Muscle of leg (tissue), 11 donors: ENCODE measurements around the gene LSAMP. TPM values are rescaled to one million over a fixed set of nuclear protein-coding genes. Genes with fewer than 3 reads are reported as not detected.
A peak's percentile ranks its signal among the peaks of the same experiment; 100 is the strongest.

ENCODE experiments used
- DNase-seq: peaks from one replicate; pipeline ENCODE4 v3.0.0; 2013
- H3K27ac ChIP-seq: one replicate; pipeline ENCODE4 v1.5.1; 2013; ENCODE audit warnings: mild to moderate bottlenecking, low read length, control low read depth
- H3K27me3 ChIP-seq: one replicate; pipeline ENCODE4 v1.6.1; 2013; ENCODE audit warnings: low read length; ENCODE audit not compliant: control insufficient read depth, insufficient read depth
- H3K36me3 ChIP-seq: one replicate; pipeline ENCODE4 v1.6.1; 2013; ENCODE audit warnings: low read length; ENCODE audit not compliant: control insufficient read depth, insufficient read depth
- H3K4me1 ChIP-seq: one replicate; pipeline ENCODE4 v1.6.1; 2013; ENCODE audit warnings: low read length; ENCODE audit not compliant: control insufficient read depth, insufficient read depth
- H3K4me3 ChIP-seq: one replicate; pipeline ENCODE4 v1.5.1; 2013; ENCODE audit warnings: low read length, control low read depth
- H3K9me3 ChIP-seq: replicated peaks from 2 replicates; pipeline ENCODE4 v1.6.1; 2013; ENCODE audit warnings: low read depth, low read length; ENCODE audit not compliant: control insufficient read depth
- WGBS: methylation state at CpG from one replicate; pipeline ENCODE4 v1.1.5; 2013; ENCODE audit warnings: missing lambda C conversion rate; ENCODE audit not compliant: insufficient coverage; 5-methylcytosine and 5-hydroxymethylcytosine counted together
- polyA plus RNA-seq, 8 donors: library from polyadenylated mRNA; unstranded; fragments of 120-200 nt; gene quantifications; one replicate each; pipeline versions ENCODE4 v1.2.1 to v1.2.3, GENCODE V29; 2013; ENCODE audit warnings: inconsistent platforms in 1 of 8, low replicate concordance in 1 of 8; ENCODE audit not compliant: insufficient read length in 8 of 8, insufficient read depth in 1 of 8
- total RNA-seq: library from RNA; stranded (reverse); fragments of 120-200 nt; gene quantifications from one replicate; pipeline ENCODE4 v1.2.4, GENCODE V29; 2013

LSAMP gene
- total and polyA plus RNA-seq, 9 donors: 3.5 to 13.4 (median 6.3) TPM

DNA sequence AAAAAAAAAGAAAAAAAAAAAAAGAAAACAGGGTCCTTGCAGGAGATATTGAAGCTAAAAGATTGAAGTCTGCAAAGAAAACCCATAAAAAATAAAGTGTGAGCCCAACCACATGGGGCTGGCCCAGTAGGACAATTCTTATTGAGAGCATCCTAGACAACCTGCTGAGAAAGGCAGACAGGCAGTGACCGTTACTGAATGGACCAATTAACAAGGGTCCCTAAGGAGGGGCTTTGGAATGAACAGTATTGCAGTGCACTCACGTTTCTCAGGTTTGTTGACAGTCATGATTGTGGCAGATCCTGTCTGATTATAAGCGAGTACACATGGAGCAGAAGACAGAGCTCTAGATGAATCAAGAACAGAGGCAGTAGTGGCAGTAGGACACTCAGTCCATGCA lies 168.6 kb downstream of the LSAMP start:
- no peak for DNase-seq
- H3K9me3 ChIP-seq: no peaks in the 10 kb centered on the region
- no peak overlapping the region for H3K27ac ChIP-seq
- H3K27me3 ChIP-seq: no peaks in the 10 kb centered on the region
- H3K4me3 ChIP-seq: no peak overlapping the region
- WGBS: 73% methylated on average over 3 of the region's 3 CpGs
- no peaks in the 10 kb centered on the region for H3K4me1 ChIP-seq
- no peaks in the 10 kb centered on the region for H3K36me3 ChIP-seq

DNA sequence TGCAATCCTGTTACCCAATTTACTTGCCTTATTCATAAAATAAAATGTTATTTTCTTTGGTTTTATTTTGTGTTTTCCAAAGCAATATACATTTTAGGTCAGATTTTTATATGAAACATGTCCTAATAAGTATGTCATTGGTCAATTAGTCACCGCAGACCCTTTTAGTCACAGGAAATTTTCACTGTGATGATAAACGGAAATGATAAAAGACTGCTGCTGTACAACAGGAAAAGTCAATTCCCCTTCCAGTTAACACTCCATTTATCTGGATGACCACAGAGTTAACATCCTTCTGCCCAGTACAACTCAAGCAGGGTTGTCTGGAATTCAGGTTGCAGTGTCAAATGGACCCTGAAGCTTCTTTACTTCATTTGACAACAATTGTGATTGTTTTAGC lies 175.2 kb downstream of the LSAMP start:
- no CpG with 5 or more reads among the region's 2 CpGs for WGBS
- Histone ChIP-seq H3K27me3 (no peaks in the 10 kb centered on the region), H3K4me1 (no peaks in the 10 kb centered on the region)

DNA sequence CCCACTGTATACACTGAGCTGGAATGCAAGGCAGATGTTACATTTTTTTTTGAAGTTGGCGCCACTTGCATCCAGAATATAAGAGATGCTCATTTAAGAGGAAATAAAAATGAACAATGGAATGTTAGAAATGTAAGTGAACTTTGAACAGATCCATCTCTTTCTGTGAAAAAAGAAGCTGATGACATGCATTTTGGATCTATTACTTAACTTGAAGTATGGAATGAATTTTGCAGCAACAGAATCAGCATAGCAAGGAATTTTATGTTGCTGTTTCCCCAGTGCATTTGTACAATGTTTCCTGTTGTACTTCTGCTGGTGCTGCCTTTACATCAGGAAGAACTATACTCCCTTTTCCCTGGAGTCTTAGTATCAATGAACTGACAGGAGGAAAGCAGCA lies 178.2 kb downstream of the LSAMP start:
- DNase-seq: peak; percentile 51
- no peak overlapping the region for H3K4me3 ChIP-seq
- H3K4me1 ChIP-seq: no peaks in the 10 kb centered on the region
- no peaks in the 10 kb centered on the region for H3K27me3 ChIP-seq
- no peaks in the 10 kb centered on the region for H3K36me3 ChIP-seq
- no peak overlapping the region for H3K27ac ChIP-seq
- no peaks in the 10 kb centered on the region for H3K9me3 ChIP-seq
- WGBS: no CpG with 5 or more reads among the region's 1 CpG

More for the DNA sequence above, 175.2 kb downstream of the LSAMP start:
- no peak overlapping the region for H3K4me3 ChIP-seq
- no peaks in the 10 kb centered on the region for H3K9me3 ChIP-seq
- H3K36me3 ChIP-seq: no peaks in the 10 kb centered on the region
- H3K27ac ChIP-seq: no peak overlapping the region
- DNase-seq: no peak

DNA sequence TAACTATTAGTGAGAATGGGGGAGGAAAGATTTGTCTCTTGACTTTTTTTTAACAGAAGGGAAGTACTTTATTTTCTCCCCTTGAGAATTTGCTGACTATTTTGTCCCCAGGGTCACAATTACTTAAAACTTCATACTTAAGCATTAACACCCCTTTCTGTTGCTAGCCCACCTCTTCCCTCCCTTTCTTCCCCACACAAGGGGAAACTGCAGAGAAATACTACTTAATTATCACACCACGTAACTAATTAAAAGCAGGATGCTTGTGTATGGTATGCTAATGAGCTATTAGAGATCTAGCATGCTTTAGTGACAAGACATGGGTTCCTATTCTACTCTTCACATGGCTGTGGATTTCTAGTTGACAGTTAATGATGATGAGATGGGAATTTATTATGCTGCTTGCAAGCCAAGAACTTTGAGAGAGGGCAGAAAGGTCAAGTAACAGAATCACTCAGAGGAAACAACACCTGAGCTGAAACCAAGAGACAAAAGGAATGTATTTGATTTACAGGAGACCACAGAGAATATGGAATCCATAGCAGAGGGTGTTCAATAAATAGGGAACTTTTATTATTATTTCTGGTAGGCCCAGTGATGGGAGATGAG lies 179.2 kb downstream of the LSAMP start:
- no peak for DNase-seq
- no CpG with 5 or more reads among the region's 1 CpG for WGBS

DNA sequence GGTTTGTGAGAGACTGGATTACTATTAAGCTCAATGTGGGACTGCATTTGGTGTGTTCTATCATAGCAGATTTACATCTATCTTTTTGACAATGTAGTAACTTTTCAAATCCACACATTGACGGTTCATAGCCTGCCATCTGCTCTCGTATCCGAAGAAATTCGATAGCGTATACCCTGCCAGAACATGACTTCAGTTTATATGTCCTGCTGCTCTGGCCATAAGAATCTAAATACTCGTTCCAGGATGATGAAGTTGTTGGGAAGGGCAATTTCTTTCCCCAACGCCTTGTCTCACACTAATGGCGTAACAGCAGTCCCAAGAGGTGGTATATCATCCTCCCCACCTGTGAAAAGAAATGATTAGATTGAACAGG lies 180.0 kb downstream of the LSAMP start:
- Histone ChIP-seq H3K4me3 (no peak overlapping the region), H3K27me3 (no peaks in the 10 kb centered on the region), H3K36me3 (no peaks in the 10 kb centered on the region), H3K27ac (no peak overlapping the region), H3K4me1 (no peaks in the 10 kb centered on the region), H3K9me3 (no peaks in the 10 kb centered on the region)
- WGBS: 40% methylated on average over 5 of the region's 8 CpGs
- peak; percentile 79 for DNase-seq

More for the DNA sequence above, 179.2 kb downstream of the LSAMP start:
- Histone ChIP-seq H3K36me3 (no peaks in the 10 kb centered on the region), H3K27me3 (no peaks in the 10 kb centered on the region), H3K9me3 (no peaks in the 10 kb centered on the region), H3K27ac (no peak overlapping the region), H3K4me1 (no peaks in the 10 kb centered on the region), H3K4me3 (no peak overlapping the region)

DNA sequence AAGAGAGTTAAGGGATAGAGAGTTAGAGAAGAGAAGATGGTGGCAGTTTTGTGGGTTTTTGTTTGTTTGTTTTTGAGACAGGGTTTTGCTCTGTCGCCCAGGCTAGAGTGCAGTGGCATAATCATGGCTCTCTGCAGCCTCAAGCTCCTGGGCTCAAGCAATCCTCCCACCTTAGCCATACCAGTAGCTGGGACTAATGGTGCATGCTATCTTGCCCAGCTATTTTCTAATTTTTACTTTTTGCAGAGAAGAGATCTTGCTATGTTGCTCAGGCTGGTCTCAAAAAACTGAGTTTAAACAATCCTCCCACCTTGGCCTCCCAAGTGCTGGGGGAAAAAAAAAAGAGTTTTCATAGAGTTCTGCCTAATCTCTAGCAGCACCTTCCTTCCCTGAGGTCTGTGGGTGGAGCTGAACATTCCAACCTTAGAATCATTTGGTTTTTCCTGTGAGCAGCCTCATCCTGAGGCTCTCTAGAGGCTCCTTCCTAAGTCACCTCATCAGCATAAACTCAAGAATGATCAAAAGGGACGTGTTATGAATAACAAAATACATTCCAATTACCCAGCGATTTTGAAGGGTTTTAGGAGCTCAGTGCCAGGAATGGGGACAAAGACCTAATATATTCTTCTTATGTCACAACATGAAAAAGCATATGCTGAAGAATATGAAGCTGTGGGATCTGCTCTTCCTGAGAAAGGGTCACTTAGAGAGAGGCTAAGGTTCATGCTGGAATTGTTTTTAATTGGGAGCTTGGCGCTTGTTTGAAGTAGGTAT lies 180.6 kb downstream of the LSAMP start:
- no peak for DNase-seq
- no peak overlapping the region for H3K4me3 ChIP-seq
- H3K9me3 ChIP-seq: no peaks in the 10 kb centered on the region
- no peaks in the 10 kb centered on the region for H3K36me3 ChIP-seq
- H3K4me1 ChIP-seq: no peaks in the 10 kb centered on the region
- H3K27me3 ChIP-seq: no peaks in the 10 kb centered on the region
- no CpG with 5 or more reads among the region's 4 CpGs for WGBS
- H3K27ac ChIP-seq: no peak overlapping the region

DNA sequence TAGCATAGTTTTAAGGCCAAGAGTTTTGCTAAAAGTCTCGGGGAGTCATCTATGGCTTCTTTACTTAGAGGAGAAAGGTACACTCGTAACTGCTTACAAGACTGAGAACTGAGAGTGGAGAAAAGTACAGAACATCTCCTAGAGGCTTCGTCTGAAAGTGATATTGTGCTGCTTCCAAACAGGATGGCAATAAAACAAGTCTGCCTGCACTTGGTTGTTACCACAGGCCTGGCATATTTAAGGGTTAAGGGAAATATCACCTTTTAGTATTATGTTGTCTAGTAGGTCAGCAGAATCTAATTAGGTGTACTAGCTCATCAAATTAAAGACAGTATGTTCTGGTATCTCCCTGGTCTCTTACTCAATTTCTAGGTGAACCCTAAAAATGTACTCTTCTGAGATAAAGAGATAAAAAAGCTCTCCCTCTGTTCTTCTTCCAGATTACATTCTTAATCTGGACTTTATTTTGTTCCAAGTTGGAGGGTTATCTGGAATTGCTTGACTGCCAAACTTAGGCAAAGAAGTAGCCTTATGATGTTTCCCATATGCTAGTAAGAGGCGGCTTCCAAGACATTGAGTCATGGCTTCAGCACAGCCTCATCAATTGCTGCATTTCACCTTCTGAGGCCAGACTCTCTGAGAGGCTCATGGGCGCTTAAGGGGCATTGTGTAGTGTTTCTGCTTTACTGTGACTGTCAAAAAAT lies 181.3 kb downstream of the LSAMP start:
- Histone ChIP-seq H3K36me3 (no peaks in the 10 kb centered on the region), H3K4me3 (no peak overlapping the region), H3K27me3 (no peaks in the 10 kb centered on the region), H3K9me3 (no peaks in the 10 kb centered on the region), H3K27ac (no peak overlapping the region), H3K4me1 (no peaks in the 10 kb centered on the region)
- DNase-seq: peak; percentile 71
- WGBS: 54% methylated on average over 4 of the region's 5 CpGs

DNA sequence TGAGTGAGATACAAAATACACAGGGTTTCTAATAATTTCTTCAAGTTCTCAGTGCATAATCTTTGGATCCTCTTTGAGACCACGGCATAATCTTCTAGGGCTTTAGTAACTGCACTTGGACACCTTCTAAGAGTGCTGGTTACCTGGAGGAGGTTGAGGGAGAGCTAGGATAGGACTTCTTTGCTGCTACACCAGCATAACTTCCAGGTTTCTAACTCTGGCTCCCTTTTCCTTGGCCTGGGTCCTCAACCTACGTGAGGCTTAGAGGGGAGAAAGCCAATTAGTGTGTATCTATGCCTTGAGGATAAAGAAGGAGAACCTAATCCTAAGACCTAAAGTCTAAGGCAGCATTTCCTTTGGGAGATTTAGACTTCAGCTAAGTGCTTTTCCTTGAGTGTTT lies 184.8 kb downstream of the LSAMP start:
- Histone ChIP-seq H3K36me3 (no peaks in the 10 kb centered on the region), H3K9me3 (no peaks in the 10 kb centered on the region), H3K4me3 (no peak overlapping the region), H3K27ac (no peak overlapping the region), H3K27me3 (no peaks in the 10 kb centered on the region), H3K4me1 (no peaks in the 10 kb centered on the region)
- WGBS: no CpG with 5 or more reads among the region's 2 CpGs
- no peak for DNase-seq

DNA sequence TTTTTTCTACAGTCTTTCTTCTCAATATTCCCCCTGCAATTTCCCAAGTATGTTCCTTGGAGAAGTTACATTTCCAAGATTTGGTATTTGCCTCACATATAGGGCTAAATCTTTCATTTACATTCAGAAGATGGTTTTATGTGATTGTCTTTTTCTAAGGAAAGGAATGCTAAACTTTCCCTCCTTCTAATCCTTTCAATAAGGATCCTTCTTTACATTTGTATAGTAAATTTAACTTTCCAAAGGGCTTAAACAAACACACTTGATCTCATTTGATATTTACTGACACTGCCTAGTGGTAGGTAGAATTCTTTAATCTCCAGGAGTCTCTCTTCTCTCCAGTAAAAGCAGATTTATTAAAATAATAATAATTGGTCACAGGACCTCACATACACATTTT lies 185.3 kb downstream of the LSAMP start:
- H3K4me3 ChIP-seq: no peak overlapping the region
- H3K27me3 ChIP-seq: no peaks in the 10 kb centered on the region
- no peaks in the 10 kb centered on the region for H3K9me3 ChIP-seq
- no peaks in the 10 kb centered on the region for H3K36me3 ChIP-seq
- no peak for DNase-seq
- no peak overlapping the region for H3K27ac ChIP-seq
- H3K4me1 ChIP-seq: no peaks in the 10 kb centered on the region

DNA sequence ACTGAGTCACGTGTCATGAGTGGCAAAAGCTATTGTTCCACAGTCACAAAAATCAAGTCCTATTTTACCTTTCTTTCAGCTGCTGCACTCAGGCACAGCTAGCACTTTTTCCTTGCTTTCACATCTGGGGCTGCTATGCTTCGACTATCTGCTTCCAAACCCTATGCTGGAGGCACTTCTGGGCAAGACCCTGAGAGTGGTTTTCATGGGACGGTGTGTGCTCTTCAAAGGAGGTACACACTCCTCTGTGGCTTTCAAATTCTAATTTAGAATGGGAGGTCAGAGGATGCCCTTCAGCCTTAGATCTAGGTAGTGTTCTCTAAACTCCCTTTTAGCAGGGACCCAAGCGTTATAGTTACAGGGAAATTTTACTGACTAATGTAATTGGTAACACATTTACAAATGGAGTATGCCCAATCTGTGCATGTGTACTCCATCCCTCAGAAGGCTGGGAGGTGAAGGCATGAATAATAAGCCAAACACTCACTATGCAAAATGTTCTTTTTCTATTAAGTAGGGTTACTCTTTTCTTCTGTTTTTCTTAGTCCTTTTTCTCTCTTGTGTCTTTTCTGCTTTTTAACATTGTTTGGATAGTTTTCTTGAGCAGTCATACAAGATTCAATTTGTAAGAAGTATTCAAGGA lies 188.3 kb downstream of the LSAMP start:
- Histone ChIP-seq H3K9me3 (no peaks in the 10 kb centered on the region), H3K27me3 (no peaks in the 10 kb centered on the region), H3K27ac (no peak overlapping the region), H3K4me1 (no peaks in the 10 kb centered on the region), H3K36me3 (no peaks in the 10 kb centered on the region), H3K4me3 (no peak overlapping the region)
- WGBS: no CpG with 5 or more reads among the region's 4 CpGs
- DNase-seq: no peak
